Right atrium auricular region (tissue), 2 donors: ENCODE data around the gene APCDD1L. TPM values are rescaled to one million over a fixed set of nuclear protein-coding genes. Genes with fewer than 3 reads are reported as not detected.

Source experiments
- DNase-seq: peaks from one replicate; pipeline ENCODE4 v3.0.0-alpha.2; 2019; ENCODE audit warnings: low spot score
- H3K27ac ChIP-seq, 2 donors: fragments of 200-600 bp; sonication (generic); 1 replicate in 1 of 2; 2 replicates in 1 of 2; pipeline ENCODE4 v1.5.1; 2016 to 2019
- H3K27me3 ChIP-seq, 2 donors: fragments of 200-600 bp; sonication (generic); one replicate each; pipeline versions ENCODE4 v1.5.1 to v1.6.0; 2017 to 2019
- H3K36me3 ChIP-seq: fragments of 200-600 bp; sonication (generic); one replicate; pipeline ENCODE4 v1.5.1; 2016
- H3K4me1 ChIP-seq, 2 donors: fragments of 200-600 bp; sonication (generic); one replicate each; pipeline versions ENCODE4 v1.5.1 to v1.6.0; 2017 to 2019
- H3K4me3 ChIP-seq, 2 donors: fragments of 200-600 bp; sonication (generic); 1 replicate in 1 of 2; 2 replicates in 1 of 2; pipeline ENCODE4 v1.5.1; 2017 to 2019; ENCODE audit warnings: mild to moderate bottlenecking in 1 of 2, moderate library complexity in 1 of 2
- H3K9me3 ChIP-seq, 2 donors: fragments of 200-600 bp; sonication (generic); one replicate each; pipeline ENCODE4 v1.5.1; 2019
- CTCF ChIP-seq, 2 donors: fragments of 200-600 bp; sonication (generic); IDR thresholded peaks; one replicate each; pipeline ENCODE4 v1.5.1; 2019; ENCODE audit warnings: antibody characterized with exemption in 2 of 2
- total RNA-seq, 2 donors: library from RNA; depleted of rRNA; stranded (reverse); fragments of >200 nt; gene quantifications; one replicate each; pipeline ENCODE4 v1.1.0, GENCODE V29; 2016

Gene APCDD1L
- total RNA-seq, 2 donors from 2014 or later = 0.89 to 1.5 TPM

GRCh38 chr20:58472273-58473018 lies 42.8 kb downstream of the APCDD1L start:
- peaks cover 0 to 2% of the 10 kb centered on the region in 2 donors for H3K9me3 ChIP-seq
- TF ChIP-seq CTCF (IDR thresholded peaks at IDR 0.05) = no peak
- peaks cover 0 to 6% of the 10 kb centered on the region in 2 donors for H3K4me1 ChIP-seq
- H3K27me3 ChIP-seq = no peaks in the 10 kb centered on the region
- no peaks in the 10 kb centered on the region for H3K36me3 ChIP-seq
- DNase-seq = peak; percentile 16
- H3K27ac ChIP-seq = no peak overlapping the region
- no peak overlapping the region for H3K4me3 ChIP-seq

- no peak for TF ChIP-seq CTCF (IDR thresholded peaks at IDR 0.05)
- DNase-seq = no peak
- H3K27me3 ChIP-seq = no peaks in the 10 kb centered on the region
- no peak overlapping the region for H3K27ac ChIP-seq
- no peak overlapping the region for H3K4me3 ChIP-seq
- H3K4me1 ChIP-seq = peaks cover 0 to 6% of the 10 kb centered on the region in 2 donors
- H3K9me3 ChIP-seq = no peaks in the 10 kb centered on the region
- no peaks in the 10 kb centered on the region for H3K36me3 ChIP-seq
Measured at GRCh38 chr20:58471193-58472164, 43.7 kb downstream of the APCDD1L start.

GRCh38 chr20:58470336-58471192 lies 44.6 kb downstream of the APCDD1L start:
- DNase-seq = no peak
- Histone ChIP-seq H3K27me3 (no peaks in the 10 kb centered on the region), H3K4me3 (no peak overlapping the region), H3K4me1 (peaks cover 0 to 6% of the 10 kb centered on the region in 2 donors), H3K9me3 (no peaks in the 10 kb centered on the region), H3K27ac (no peak overlapping the region), H3K36me3 (no peaks in the 10 kb centered on the region)
- TF ChIP-seq CTCF (IDR thresholded peaks at IDR 0.05) = no peak

GRCh38 chr20:58469616-58470015 lies 45.6 kb downstream of the APCDD1L start:
- H3K4me1 ChIP-seq = peaks cover 0 to 6% of the 10 kb centered on the region in 2 donors
- no peak overlapping the region for H3K4me3 ChIP-seq
- H3K27me3 ChIP-seq = no peaks in the 10 kb centered on the region
- H3K36me3 ChIP-seq = no peaks in the 10 kb centered on the region
- DNase-seq = no peak
- no peak overlapping the region for H3K27ac ChIP-seq
- no peaks in the 10 kb centered on the region for H3K9me3 ChIP-seq
- TF ChIP-seq CTCF (IDR thresholded peaks at IDR 0.05) = no peak
